Adrenal gland (tissue), 12 donors: ENCODE results near the gene TRMT6. TPM values are rescaled to one million over a fixed set of nuclear protein-coding genes. Genes with fewer than 3 reads are reported as not detected.

Experiments used
- DNase-seq, 7 donors: peaks; one replicate each; pipeline ENCODE4 v3.0.0-alpha.2; 2019 to 2020
- H3K27ac ChIP-seq, 5 donors: fragments of 200-600 bp; sonication (generic) in 4 of 5; 1 replicate in 3 of 5; 2 replicates in 2 of 5; pipeline versions ENCODE4 v1.5.1 to v1.8.0; 2016 to 2020; ENCODE audit warnings: mild to moderate bottlenecking in 1 of 5
- H3K27me3 ChIP-seq: fragments of 200-600 bp; 2 replicates; pipeline ENCODE4 v1.8.0; 2021
- H3K36me3 ChIP-seq, 2 donors: fragments of 200-600 bp; replicated peaks in 1 of 2; 1 replicate in 1 of 2; 2 replicates in 1 of 2; pipeline versions ENCODE4 v1.5.1 to v1.8.0; 2018 to 2022
- H3K4me1 ChIP-seq, 2 donors: fragments of 200-600 bp; replicated peaks in 1 of 2; 1 replicate in 1 of 2; 2 replicates in 1 of 2; pipeline versions ENCODE4 v1.5.1 to v1.8.0; 2018 to 2021
- H3K4me3 ChIP-seq, 4 donors: fragments of 200-600 bp; sonication (generic) in 3 of 4; one replicate each; pipeline ENCODE4 v1.5.1; 2016 to 2018
- H3K9me3 ChIP-seq, 3 donors: fragments of 200-600 bp; sonication (generic) in 1 of 3; replicated peaks in 1 of 3; 1 replicate in 2 of 3; 2 replicates in 1 of 3; pipeline versions ENCODE4 v1.5.1 to v1.8.0; 2016 to 2021
- POLR2A ChIP-seq, 2 donors: fragments of 450-650 bp; IDR thresholded peaks; one replicate each; pipeline ENCODE4 v1.6.1; 2017; ENCODE audit warnings: antibody characterized with exemption in 2 of 2, mild to moderate bottlenecking in 2 of 2, moderate library complexity in 1 of 2
- WGBS, 4 donors: extraction: QIAGEN DNeasy Blood & Tissue Kit in 2 of 4; methylation state at CpG; one replicate each; pipeline versions ENCODE4 v1.1.5 to v1.1.7; 2013 to 2017; 5-methylcytosine and 5-hydroxymethylcytosine counted together
- intact Hi-C, 2 donors: fragments of 100-400 bp; cut with DNase I; formaldehyde crosslinking; loops; one replicate each; pipeline versions ENCODE4 v1.14.1 to v1.15.0; 2022 to 2023
- polyA plus RNA-seq, 3 donors: library from polyadenylated mRNA; stranded (reverse); fragments of 200-250 nt in 2 of 3; fragments of 350-450 nt in 1 of 3; fragmentation: Illumina TruSeq in 1 of 3; extraction: RNeasy Lipid Tissue Mini Kit (QIAGEN cat#74804) in 1 of 3; gene quantifications; one replicate each; pipeline ENCODE4 v1.2.3, GENCODE V29; 2013 to 2014
- total RNA-seq, 9 donors: library from RNA; depleted of rRNA in 4 of 9; stranded (reverse); fragments of >200 nt in 4 of 9; fragments of 120-200 nt in 1 of 9; fragmentation: NEBNext Ultra II Directional in 1 of 9; extraction: Animal tissue kit (Norgen Biotek cat#: 25700) in 1 of 9; gene quantifications; one replicate each; pipeline versions ENCODE4 v1.1.0 to v1.2.4, GENCODE V29; 2013 to 2023
- TF ChIP-seq, protein P1 (sequence below), 6 experiments: fragments of 450-650 bp in 4 of 6; fragments of 200-600 bp in 2 of 6; sonication (generic) in 1 of 6; IDR thresholded peaks; 1 replicate in 5 of 6; 2 replicates in 1 of 6; pipeline versions ENCODE4 v1.5.1 to v1.8.0; 2016 to 2021; ENCODE audit warnings: antibody characterized with exemption in 6 of 6, mild to moderate bottlenecking in 2 of 6, moderate library complexity in 1 of 6
- donor health status: healthy with polysubstance abuse.
- donor health status: Bipolar disorder and iron deficiency.
- donor health status: DM: yes; HTN: yes; CAD: no.
- donor health status: DM: no; HTN: no; CAD: no.
- donor health status: DM: no; HTN: no; CAD: no.
- donor health status: DM: yes; HTN: yes; CAD: no.

The TRMT6 gene
- total and polyA plus RNA-seq, 12 donors, result 8.9 to 32.0 (median 15.1) TPM

DNA sequence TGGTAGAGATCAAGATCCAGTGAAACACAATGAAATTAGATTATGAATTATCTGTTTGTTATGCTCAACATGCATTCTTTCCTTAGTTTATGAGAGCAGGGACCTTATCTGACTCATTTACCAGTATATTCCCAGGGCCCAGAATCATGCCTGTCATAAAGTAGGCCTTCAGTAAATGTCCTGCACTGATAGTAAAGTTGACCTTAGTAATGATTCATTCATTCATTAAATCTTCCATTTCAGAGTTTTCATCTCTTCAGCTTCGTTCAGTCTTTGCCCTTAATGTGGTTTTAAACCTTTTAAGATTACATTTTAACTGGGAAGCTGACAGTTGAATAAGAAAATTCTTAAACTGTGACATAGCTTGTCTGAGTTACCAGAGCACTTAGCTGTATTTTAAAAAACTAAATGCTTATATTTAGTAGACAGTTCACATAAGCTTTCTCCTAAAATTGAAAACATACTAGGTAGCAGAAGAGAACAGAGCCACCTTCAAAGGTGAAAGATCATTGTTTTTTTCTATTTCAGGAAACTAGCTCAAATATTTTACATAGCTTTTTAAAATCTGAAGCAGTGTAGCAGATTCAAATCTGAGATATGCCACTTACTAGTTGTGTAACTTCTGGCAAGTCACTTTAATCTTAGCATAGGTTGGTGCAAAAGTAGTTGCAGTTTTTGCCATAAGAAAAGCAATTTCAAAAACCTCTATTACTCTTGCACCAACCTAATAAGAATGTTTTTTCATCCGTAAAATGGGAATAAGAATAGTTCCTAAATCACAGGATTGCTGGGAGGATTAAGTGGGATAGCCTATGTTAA lies 41.5 kb upstream of the TRMT6 start:
- no peaks in the 10 kb centered on the region for H3K36me3 ChIP-seq
- intact Hi-C loops, result no loop called here
- H3K27me3 ChIP-seq, result no peaks in the 10 kb centered on the region
- H3K27ac ChIP-seq, result no peak overlapping the region
- peaks cover 3 to 10% of the 10 kb centered on the region in 2 donors for H3K4me1 ChIP-seq
- no peak for TF ChIP-seq POLR2A (IDR thresholded peaks at IDR 0.05)
- TF ChIP-seq, protein P1, sequence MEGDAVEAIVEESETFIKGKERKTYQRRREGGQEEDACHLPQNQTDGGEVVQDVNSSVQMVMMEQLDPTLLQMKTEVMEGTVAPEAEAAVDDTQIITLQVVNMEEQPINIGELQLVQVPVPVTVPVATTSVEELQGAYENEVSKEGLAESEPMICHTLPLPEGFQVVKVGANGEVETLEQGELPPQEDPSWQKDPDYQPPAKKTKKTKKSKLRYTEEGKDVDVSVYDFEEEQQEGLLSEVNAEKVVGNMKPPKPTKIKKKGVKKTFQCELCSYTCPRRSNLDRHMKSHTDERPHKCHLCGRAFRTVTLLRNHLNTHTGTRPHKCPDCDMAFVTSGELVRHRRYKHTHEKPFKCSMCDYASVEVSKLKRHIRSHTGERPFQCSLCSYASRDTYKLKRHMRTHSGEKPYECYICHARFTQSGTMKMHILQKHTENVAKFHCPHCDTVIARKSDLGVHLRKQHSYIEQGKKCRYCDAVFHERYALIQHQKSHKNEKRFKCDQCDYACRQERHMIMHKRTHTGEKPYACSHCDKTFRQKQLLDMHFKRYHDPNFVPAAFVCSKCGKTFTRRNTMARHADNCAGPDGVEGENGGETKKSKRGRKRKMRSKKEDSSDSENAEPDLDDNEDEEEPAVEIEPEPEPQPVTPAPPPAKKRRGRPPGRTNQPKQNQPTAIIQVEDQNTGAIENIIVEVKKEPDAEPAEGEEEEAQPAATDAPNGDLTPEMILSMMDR (IDR thresholded peaks at IDR 0.05), result no peak
- no peak overlapping the region for H3K4me3 ChIP-seq
- no peak for DNase-seq
- H3K9me3 ChIP-seq, result no peaks in the 10 kb centered on the region
- WGBS, 4 donors, result 66 to 75% (median 73%) methylated on average over 2 of the region's 2 CpGs

- intact Hi-C loops, result no loop called here
- 93 to 97% (median 96%) methylated on average over 3 of the region's 3 CpGs for WGBS, 4 donors
Observed at GRCh38 chr20:5990946-5991345, 40.6 kb upstream of the TRMT6 start.

DNA sequence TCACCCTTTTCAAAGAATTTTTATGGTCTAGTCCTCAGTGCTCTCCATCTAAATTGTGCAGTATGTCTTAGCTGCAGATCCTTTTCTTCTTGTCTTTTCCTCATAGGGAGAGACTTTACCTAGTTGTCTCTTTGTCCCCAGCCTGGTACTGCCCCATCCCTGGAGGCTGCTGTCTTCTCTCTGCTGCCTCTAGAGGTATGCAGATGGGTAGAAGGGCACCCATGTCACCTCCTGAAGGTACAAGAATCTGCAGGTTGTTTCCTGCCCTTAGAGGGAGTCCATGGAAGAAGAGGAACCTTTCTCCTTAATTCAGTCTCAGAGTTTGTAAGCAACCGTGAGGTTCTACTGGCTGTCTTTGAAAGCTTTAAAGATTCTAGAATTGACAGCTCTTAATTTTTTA lies 39.2 kb upstream of the TRMT6 start:
- intact Hi-C loops, result no loop called here
- WGBS, 4 donors, result 84 to 100% (median 98%) methylated on average over 1 of the region's 1 CpG
- H3K27ac ChIP-seq, result no peak overlapping the region
- H3K36me3 ChIP-seq, result no peaks in the 10 kb centered on the region
- TF ChIP-seq, protein P1 (IDR thresholded peaks at IDR 0.05), result no peak
- no peak for TF ChIP-seq POLR2A (IDR thresholded peaks at IDR 0.05)
- no peak overlapping the region for H3K4me3 ChIP-seq
- DNase-seq, result no peak
- no peaks in the 10 kb centered on the region for H3K27me3 ChIP-seq
- peaks cover 3 to 10% of the 10 kb centered on the region in 2 donors for H3K4me1 ChIP-seq
- H3K9me3 ChIP-seq, result no peaks in the 10 kb centered on the region

More at GRCh38 chr20:5990946-5991345, 40.6 kb upstream of the TRMT6 start:
- Histone ChIP-seq H3K36me3 (no peaks in the 10 kb centered on the region), H3K4me3 (no peak overlapping the region), H3K27me3 (no peaks in the 10 kb centered on the region), H3K4me1 (peaks cover 3 to 10% of the 10 kb centered on the region in 2 donors), H3K27ac (no peak overlapping the region), H3K9me3 (no peaks in the 10 kb centered on the region)
- DNase-seq, result no peak
- TF ChIP-seq, protein P1 (IDR thresholded peaks at IDR 0.05), result no peak
- TF ChIP-seq POLR2A (IDR thresholded peaks at IDR 0.05), result no peak

GRCh38 chr20:5987383-5987782 lies 37.0 kb upstream of the TRMT6 start:
- TF ChIP-seq POLR2A (IDR thresholded peaks at IDR 0.05), result no peak
- TF ChIP-seq, protein P1 (IDR thresholded peaks at IDR 0.05), result no peak
- Histone ChIP-seq H3K27ac (no peak overlapping the region), H3K4me3 (no peak overlapping the region), H3K4me1 (peaks cover 3 to 10% of the 10 kb centered on the region in 2 donors), H3K9me3 (no peaks in the 10 kb centered on the region), H3K27me3 (no peaks in the 10 kb centered on the region), H3K36me3 (no peaks in the 10 kb centered on the region)
- intact Hi-C loops, result no loop called here
- 86 to 96% (median 92%) methylated on average over 2 of the region's 2 CpGs for WGBS, 4 donors
- no peak for DNase-seq
